ENCODE measurements around the gene NAALADL2.

Gene NAALADL2

DNA sequence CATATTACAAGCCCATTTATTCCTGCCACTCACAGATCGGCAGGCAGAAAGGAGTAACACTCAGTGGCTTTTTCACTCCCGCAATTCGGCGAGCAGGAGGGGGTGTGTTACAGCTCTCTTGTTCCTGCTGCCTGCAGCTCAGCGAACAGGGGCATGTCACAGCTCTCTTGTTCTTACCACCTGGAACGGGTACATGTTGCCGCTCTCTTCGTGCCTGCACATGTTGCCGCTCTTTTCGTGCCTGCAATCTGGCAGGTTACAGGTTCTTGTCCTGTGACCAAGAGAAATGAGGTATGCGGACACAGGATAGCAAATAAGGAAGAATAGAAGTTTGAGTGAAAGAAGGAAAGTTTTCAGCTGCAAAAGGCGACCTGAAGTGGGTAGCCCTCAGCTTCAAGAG, 761.4 kb downstream of the NAALADL2 start:
- Mint-ChIP-seq H3K4me3 (no peak overlapping the region), H3K36me3 (ENCODE audit: low read depth) (peaks cover 3% of the 10 kb centered on the region), H3K27ac (no peak overlapping the region), H3K9me3 (no peaks in the 10 kb centered on the region), H3K27me3 (ENCODE audit: low read depth) (no peaks in the 10 kb centered on the region), H3K4me1 (no peaks in the 10 kb centered on the region)
- TF ChIP-seq, protein P1, sequence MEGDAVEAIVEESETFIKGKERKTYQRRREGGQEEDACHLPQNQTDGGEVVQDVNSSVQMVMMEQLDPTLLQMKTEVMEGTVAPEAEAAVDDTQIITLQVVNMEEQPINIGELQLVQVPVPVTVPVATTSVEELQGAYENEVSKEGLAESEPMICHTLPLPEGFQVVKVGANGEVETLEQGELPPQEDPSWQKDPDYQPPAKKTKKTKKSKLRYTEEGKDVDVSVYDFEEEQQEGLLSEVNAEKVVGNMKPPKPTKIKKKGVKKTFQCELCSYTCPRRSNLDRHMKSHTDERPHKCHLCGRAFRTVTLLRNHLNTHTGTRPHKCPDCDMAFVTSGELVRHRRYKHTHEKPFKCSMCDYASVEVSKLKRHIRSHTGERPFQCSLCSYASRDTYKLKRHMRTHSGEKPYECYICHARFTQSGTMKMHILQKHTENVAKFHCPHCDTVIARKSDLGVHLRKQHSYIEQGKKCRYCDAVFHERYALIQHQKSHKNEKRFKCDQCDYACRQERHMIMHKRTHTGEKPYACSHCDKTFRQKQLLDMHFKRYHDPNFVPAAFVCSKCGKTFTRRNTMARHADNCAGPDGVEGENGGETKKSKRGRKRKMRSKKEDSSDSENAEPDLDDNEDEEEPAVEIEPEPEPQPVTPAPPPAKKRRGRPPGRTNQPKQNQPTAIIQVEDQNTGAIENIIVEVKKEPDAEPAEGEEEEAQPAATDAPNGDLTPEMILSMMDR (IDR thresholded peaks at IDR 0.05; ENCODE audit: unreplicated experiment in 3 of 3): no peak

DNA sequence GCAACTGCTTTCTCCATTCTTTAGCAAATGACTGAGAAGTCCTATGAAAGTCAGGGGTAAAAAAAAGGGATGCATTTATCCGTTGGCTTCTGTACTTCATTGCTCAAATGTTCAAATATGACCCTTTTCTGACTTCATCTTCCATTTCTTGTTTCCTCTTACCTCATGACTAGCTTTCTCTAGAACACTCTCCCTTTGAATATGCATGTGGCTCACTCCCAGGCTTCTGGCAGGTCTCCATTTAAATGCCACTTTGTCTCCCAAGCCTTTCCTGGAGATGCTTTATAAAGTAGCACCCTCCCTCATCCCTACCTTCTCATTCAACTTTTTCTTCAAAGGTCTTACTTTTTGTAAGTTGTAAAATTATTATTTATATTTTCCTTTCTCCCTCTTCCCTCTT, 781.8 kb downstream of the NAALADL2 start:
- no peaks in the 10 kb centered on the region for H3K9me3 Mint-ChIP-seq
- no peaks in the 10 kb centered on the region for H3K4me1 Mint-ChIP-seq
- TF ChIP-seq, protein P1 (IDR thresholded peaks at IDR 0.05; ENCODE audit: unreplicated experiment in 3 of 3): no peak
- no peaks in the 10 kb centered on the region for H3K36me3 Mint-ChIP-seq (ENCODE audit: low read depth)
- H3K27ac Mint-ChIP-seq: no peak overlapping the region
- no peak overlapping the region for H3K4me3 Mint-ChIP-seq
- no peaks in the 10 kb centered on the region for H3K27me3 Mint-ChIP-seq (ENCODE audit: low read depth)

DNA sequence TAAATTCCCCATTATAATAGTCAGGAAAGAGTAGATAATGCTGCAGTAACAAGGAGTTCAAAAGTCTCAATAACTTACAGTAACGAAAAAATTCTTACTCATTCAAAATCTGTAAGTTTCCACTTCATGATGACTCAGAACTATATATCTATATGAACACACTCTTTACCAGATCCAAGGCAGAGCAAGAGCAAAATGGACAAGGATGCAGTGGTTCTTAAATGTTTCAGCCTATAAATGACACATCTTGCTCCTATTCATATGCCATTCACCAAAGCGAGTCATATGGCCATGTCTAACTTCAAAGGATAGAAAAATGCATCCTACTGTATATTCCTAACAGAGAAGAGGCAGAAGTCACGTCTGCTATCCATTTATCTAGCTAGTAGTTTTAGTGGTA, 787.7 kb downstream of the NAALADL2 start:
- no peak overlapping the region for H3K27ac Mint-ChIP-seq
- H3K4me1 Mint-ChIP-seq: no peaks in the 10 kb centered on the region
- TF ChIP-seq, protein P1 (IDR thresholded peaks at IDR 0.05; ENCODE audit: unreplicated experiment in 3 of 3): no peak

DNA sequence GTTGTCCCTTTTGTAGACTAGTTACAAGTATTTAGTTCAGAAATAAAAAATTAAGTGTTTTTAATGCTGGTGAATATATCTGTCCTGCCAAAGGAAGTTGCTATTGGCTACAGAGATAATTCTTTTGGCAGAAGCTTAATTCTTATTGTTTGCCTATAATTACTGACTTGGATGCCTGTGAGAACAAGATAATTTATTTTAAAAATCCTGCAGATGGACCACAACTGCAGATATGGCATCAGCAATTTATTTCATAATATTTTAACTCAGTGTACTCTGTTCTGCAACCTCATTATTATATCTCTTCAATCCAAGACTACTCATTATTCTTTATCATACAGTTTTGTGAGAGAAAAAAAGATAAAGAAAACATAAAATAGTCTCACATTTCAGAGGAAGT, 789.8 kb downstream of the NAALADL2 start:
- TF ChIP-seq, protein P1 (IDR thresholded peaks at IDR 0.05; ENCODE audit: unreplicated experiment in 3 of 3): no peak
- Mint-ChIP-seq H3K27ac (no peak overlapping the region), H3K4me1 (no peaks in the 10 kb centered on the region), H3K27me3 (ENCODE audit: low read depth) (no peaks in the 10 kb centered on the region), H3K36me3 (ENCODE audit: low read depth) (no peaks in the 10 kb centered on the region), H3K4me3 (no peak overlapping the region), H3K9me3 (no peaks in the 10 kb centered on the region)

More for the DNA sequence above, 787.7 kb downstream of the NAALADL2 start:
- no peaks in the 10 kb centered on the region for H3K36me3 Mint-ChIP-seq (ENCODE audit: low read depth)
- no peaks in the 10 kb centered on the region for H3K27me3 Mint-ChIP-seq (ENCODE audit: low read depth)
- H3K9me3 Mint-ChIP-seq: no peaks in the 10 kb centered on the region
- H3K4me3 Mint-ChIP-seq: no peak overlapping the region

DNA sequence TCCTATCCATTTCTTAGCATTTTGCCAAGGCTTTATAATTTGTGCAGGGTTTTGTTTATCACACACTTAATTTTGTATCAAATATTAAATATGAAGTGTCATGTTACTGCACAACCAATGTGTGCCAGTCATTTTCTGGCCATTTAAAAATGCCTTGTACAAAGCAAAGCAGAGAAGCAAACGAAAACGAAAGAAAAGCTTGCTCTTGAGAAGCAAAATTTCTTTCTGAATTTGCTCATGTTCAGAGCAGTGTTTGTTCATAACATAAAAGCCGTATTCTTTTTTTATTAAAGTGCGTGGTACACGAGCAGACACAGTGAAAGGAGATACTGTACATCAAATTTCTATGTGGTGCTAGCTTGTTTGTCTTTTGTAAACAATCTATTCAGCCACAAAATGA, 792.6 kb downstream of the NAALADL2 start:
- H3K27me3 Mint-ChIP-seq (ENCODE audit: low read depth): no peaks in the 10 kb centered on the region
- no peak overlapping the region for H3K27ac Mint-ChIP-seq
- H3K4me1 Mint-ChIP-seq: no peaks in the 10 kb centered on the region
- TF ChIP-seq, protein P1 (IDR thresholded peaks at IDR 0.05; ENCODE audit: unreplicated experiment in 3 of 3): no peak
- no peak overlapping the region for H3K4me3 Mint-ChIP-seq
- H3K9me3 Mint-ChIP-seq: no peaks in the 10 kb centered on the region
- no peaks in the 10 kb centered on the region for H3K36me3 Mint-ChIP-seq (ENCODE audit: low read depth)

DNA sequence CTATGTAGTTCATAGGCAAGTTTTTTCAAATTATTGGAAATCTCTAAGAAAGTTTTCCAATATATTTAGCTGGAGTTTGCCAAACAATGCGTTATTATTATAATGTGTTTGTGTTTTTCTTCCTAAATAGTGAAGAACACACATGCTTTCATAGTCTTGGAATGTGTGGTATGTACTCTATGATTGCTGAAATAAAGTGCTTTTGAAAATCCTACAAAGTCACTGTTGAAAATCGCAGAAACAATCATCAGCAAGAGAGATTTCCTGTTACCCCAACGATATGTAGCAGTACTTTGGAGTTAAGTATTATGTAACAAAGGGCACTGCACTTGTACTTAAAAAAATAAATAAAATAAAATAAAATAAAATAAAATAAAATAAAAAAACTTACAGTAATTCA, 796.2 kb downstream of the NAALADL2 start:
- H3K27ac Mint-ChIP-seq: no peak overlapping the region
- H3K36me3 Mint-ChIP-seq (ENCODE audit: low read depth): no peaks in the 10 kb centered on the region
- no peaks in the 10 kb centered on the region for H3K9me3 Mint-ChIP-seq
- TF ChIP-seq, protein P1 (IDR thresholded peaks at IDR 0.05; ENCODE audit: unreplicated experiment in 3 of 3): no peak
- H3K4me1 Mint-ChIP-seq: no peaks in the 10 kb centered on the region
- no peak overlapping the region for H3K4me3 Mint-ChIP-seq
- no peaks in the 10 kb centered on the region for H3K27me3 Mint-ChIP-seq (ENCODE audit: low read depth)
